ENCODE measurements around the gene AJAP1.

DNA sequence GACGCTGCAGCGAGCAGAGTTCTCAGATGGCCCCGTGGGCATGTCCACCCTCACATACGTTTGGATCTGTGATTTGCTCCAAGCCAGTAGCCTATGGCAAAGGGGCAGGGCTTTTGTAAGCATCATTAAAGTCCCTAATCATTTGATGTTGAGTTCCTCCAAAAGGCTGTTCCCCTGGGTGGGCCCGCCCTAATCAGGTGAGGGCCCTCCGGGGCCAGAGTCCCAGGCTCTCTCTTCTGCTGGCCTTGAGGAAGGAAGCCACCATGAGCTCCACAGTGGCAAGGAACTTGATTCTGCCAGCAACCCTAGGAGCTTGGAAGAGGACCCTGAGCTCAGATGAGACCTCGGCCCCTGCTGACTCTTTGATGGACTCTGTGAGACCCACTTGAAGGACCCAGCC is 25.4 kb upstream of the AJAP1 start:
- TF ChIP-seq POLR2A (IDR thresholded peaks at IDR 0.05): no peak
- TF ChIP-seq, protein P1, sequence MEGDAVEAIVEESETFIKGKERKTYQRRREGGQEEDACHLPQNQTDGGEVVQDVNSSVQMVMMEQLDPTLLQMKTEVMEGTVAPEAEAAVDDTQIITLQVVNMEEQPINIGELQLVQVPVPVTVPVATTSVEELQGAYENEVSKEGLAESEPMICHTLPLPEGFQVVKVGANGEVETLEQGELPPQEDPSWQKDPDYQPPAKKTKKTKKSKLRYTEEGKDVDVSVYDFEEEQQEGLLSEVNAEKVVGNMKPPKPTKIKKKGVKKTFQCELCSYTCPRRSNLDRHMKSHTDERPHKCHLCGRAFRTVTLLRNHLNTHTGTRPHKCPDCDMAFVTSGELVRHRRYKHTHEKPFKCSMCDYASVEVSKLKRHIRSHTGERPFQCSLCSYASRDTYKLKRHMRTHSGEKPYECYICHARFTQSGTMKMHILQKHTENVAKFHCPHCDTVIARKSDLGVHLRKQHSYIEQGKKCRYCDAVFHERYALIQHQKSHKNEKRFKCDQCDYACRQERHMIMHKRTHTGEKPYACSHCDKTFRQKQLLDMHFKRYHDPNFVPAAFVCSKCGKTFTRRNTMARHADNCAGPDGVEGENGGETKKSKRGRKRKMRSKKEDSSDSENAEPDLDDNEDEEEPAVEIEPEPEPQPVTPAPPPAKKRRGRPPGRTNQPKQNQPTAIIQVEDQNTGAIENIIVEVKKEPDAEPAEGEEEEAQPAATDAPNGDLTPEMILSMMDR (IDR thresholded peaks at IDR 0.05): no peak

Measured in testis (tissue), 2 donors.